Nephron (organoid): Measurements from ENCODE around the gene PCDH12.

ENCODE experiments used
- H3K27ac Mint-ChIP-seq, 3 experiments: 2 replicates each; pipeline ENCODE4 v1.8.0; 2020; ENCODE audit warnings: mixed read lengths in 3 of 3, mild to moderate bottlenecking in 2 of 3, moderate library complexity in 1 of 3
- H3K27me3 Mint-ChIP-seq: 2 replicates; pipeline ENCODE4 v1.8.0; 2021; ENCODE audit warnings: low read depth, mild to moderate bottlenecking, moderate library complexity, mixed read lengths
- H3K36me3 Mint-ChIP-seq: 2 replicates; pipeline ENCODE4 v1.8.0; 2020; ENCODE audit warnings: low read depth, mixed read lengths
- H3K4me1 Mint-ChIP-seq: 2 replicates; pipeline ENCODE4 v1.8.0; 2020; ENCODE audit warnings: mixed read lengths
- H3K4me3 Mint-ChIP-seq, 3 experiments: 2 replicates each; pipeline ENCODE4 v1.8.0; 2020; ENCODE audit warnings: mild to moderate bottlenecking in 3 of 3, mixed read lengths in 3 of 3, moderate library complexity in 2 of 3
- H3K9me3 Mint-ChIP-seq: 2 replicates; pipeline ENCODE4 v1.8.0; 2020; ENCODE audit warnings: mixed read lengths
- CTCF ChIP-seq, 3 experiments: fragments of 200-600 bp; sonication (generic); IDR thresholded peaks; one replicate each; pipeline ENCODE4 v1.5.0; 2021; ENCODE audit warnings: antibody characterized with exemption in 3 of 3; ENCODE audit not compliant: unreplicated experiment in 3 of 3

PCDH12 gene

DNA sequence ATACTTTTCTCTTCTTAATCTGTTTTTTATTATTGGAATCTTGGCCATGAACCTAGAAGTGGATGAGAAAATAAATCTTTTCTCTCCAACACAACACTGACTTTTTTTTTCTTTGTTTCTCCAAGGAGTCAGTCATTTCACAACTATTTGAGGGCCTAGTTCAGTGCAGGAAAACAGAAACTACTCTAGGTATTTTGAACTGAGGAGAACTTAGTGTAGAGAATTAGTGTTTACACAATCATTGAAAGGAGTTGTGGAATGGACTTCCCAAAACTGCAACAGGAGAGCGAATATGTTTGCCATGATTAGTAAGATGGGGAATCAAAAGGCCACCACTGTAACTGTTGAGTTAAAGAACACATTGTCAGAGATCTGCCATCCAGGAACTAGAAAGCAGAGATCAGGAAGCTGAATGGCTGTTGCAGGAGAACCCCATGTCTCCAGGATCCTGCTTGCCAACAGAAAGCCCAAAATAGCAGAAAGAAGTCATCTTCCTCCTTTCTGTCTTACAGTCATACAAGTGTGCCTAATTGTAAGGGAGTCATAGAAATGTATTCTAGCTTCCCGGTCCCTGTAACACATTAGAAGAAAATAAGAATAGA is 59.5 kb downstream of the PCDH12 start:
- peaks cover 3% of the 10 kb centered on the region for H3K27me3 Mint-ChIP-seq

GRCh38 chr5:141897425-141897824 is 60.6 kb downstream of the PCDH12 start:
- Mint-ChIP-seq H3K4me1 (peaks cover 19% of the 10 kb centered on the region), H3K27ac (no peak overlapping the region), H3K36me3 (no peaks in the 10 kb centered on the region), H3K4me3 (no peak overlapping the region), H3K9me3 (no peaks in the 10 kb centered on the region), H3K27me3 (peaks cover 3% of the 10 kb centered on the region)
- no peak for TF ChIP-seq CTCF (IDR thresholded peaks at IDR 0.05; ENCODE audit: unreplicated experiment in 3 of 3)

More for the DNA sequence above, 59.5 kb downstream of the PCDH12 start:
- Mint-ChIP-seq H3K36me3 (no peaks in the 10 kb centered on the region), H3K4me3 (no peak overlapping the region), H3K9me3 (no peaks in the 10 kb centered on the region), H3K27ac (peak overlapping the region in 2 of 3 experiments; percentile 27 to 49), H3K4me1 (peaks cover 21% of the 10 kb centered on the region)
- no peak for TF ChIP-seq CTCF (IDR thresholded peaks at IDR 0.05; ENCODE audit: unreplicated experiment in 3 of 3)
